Smooth muscle cell (in vitro differentiated cells): ENCODE measurements around the gene MDK. TPM values are rescaled to one million over a fixed set of nuclear protein-coding genes. Genes with fewer than 3 reads are reported as not detected.

Experiments
- DNase-seq: peaks from one replicate; lab custom pipeline; 2025; ENCODE audit not compliant: unreplicated experiment; lab: John Stamatoyannopoulos, UW
- H2AFZ ChIP-seq: fragments of 200-600 bp; sonication (generic); 2 replicates; pipeline ENCODE4 v1.6.0; 2016; ENCODE audit warnings: antibody characterized with exemption, low read depth, mild to moderate bottlenecking
- H3F3A ChIP-seq: fragments of 200-600 bp; sonication (generic); 2 replicates; pipeline ENCODE4 v1.6.0; 2017; ENCODE audit warnings: antibody characterized with exemption, low read depth
- H3K27ac ChIP-seq: fragments of 200-600 bp; sonication (generic); 2 replicates; pipeline ENCODE4 v1.5.1; 2016; ENCODE audit warnings: low read depth, mild to moderate bottlenecking
- H3K27me3 ChIP-seq: fragments of 200-600 bp; sonication (generic); 2 replicates; pipeline ENCODE4 v1.6.1; 2016; ENCODE audit warnings: low read depth, mild to moderate bottlenecking
- H3K36me3 ChIP-seq: fragments of 200-600 bp; sonication (generic); 2 replicates; pipeline ENCODE4 v1.5.1; 2016; ENCODE audit warnings: low read depth
- H3K4me1 ChIP-seq: fragments of 200-600 bp; sonication (generic); 2 replicates; pipeline ENCODE4 v1.5.1; 2016; ENCODE audit warnings: low read depth
- H3K4me2 ChIP-seq: fragments of 200-600 bp; sonication (generic); 2 replicates; pipeline ENCODE4 v1.6.0; 2016; ENCODE audit warnings: mild to moderate bottlenecking
- H3K4me3 ChIP-seq: fragments of 200-600 bp; sonication (generic); 2 replicates; pipeline ENCODE4 v1.5.1; 2016; ENCODE audit warnings: mild to moderate bottlenecking
- H3K79me2 ChIP-seq: fragments of 200-600 bp; sonication (generic); 2 replicates; pipeline ENCODE4 v1.6.0; 2016; ENCODE audit warnings: low read depth, mild to moderate bottlenecking
- H3K9ac ChIP-seq: fragments of 200-600 bp; sonication (generic); 2 replicates; pipeline ENCODE4 v1.6.0; 2016; ENCODE audit warnings: low read depth
- H3K9me3 ChIP-seq: fragments of 200-600 bp; sonication (generic); replicated peaks from 2 replicates; pipeline ENCODE4 v1.5.1; 2016; ENCODE audit warnings: low read depth
- H4K20me1 ChIP-seq: fragments of 200-600 bp; sonication (generic); 2 replicates; pipeline ENCODE4 v1.6.0; 2016; ENCODE audit warnings: low read depth
- CTCF ChIP-seq: fragments of 200-600 bp; sonication (generic); IDR thresholded peaks from 2 replicates; pipeline ENCODE4 v1.5.1; 2017; ENCODE audit warnings: borderline replicate concordance, mild to moderate bottlenecking, antibody characterized with exemption; ENCODE audit not compliant: insufficient read depth, poor library complexity, severe bottlenecking
- WGBS: methylation state at CpG from one replicate; pipeline ENCODE4 v1.1.7; 2016; ENCODE audit warnings: low lambda C conversion rate; 5-methylcytosine and 5-hydroxymethylcytosine counted together
- polyA plus RNA-seq: library from polyadenylated mRNA; unstranded; fragments of >200 nt; fragmentation: Nextera tagmentation; extraction: Ambion mirVana; gene quantifications from 2 replicates; pipeline ENCODE4 v1.2.1, GENCODE V29; 2016
- total RNA-seq: library from RNA; depleted of rRNA; stranded (reverse); fragments of >200 nt; gene quantifications from 2 replicates; pipeline ENCODE4 v1.2.3, GENCODE V29; 2014

MDK gene
- total and polyA plus RNA-seq, 2 experiments from 2014 or later: 490 to 667 TPM

GRCh38 chr11:46361283-46362155, 19.9 kb upstream of the MDK start:
- Histone ChIP-seq H3K36me3 (no peaks in the 10 kb centered on the region), H4K20me1 (peaks cover 88% of the 10 kb centered on the region), H3K27me3 (no peaks in the 10 kb centered on the region), H3K4me2 (peak overlapping the region; percentile 74), H3F3A (no peaks in the 10 kb centered on the region), H3K79me2 (peaks cover 53% of the 10 kb centered on the region), H3K9ac (peak overlapping the region; percentile 28), H3K27ac (peak overlapping the region; percentile 38), H3K9me3 (no peaks in the 10 kb centered on the region), H2AFZ (no peak overlapping the region), H3K4me1 (peaks cover 20% of the 10 kb centered on the region), H3K4me3 (no peak overlapping the region)
- no peak for TF ChIP-seq CTCF
- WGBS: 55% methylated on average over 23 of the region's 26 CpGs
- no peak for DNase-seq

GRCh38 chr11:46362156-46363030, 19.1 kb upstream of the MDK start:
- no peak for DNase-seq
- Histone ChIP-seq H3K4me2 (peak overlapping the region; percentile 74), H3K9ac (peak overlapping the region; percentile 65), H3K4me1 (peaks cover 17% of the 10 kb centered on the region), H3K4me3 (no peak overlapping the region), H3K27me3 (no peaks in the 10 kb centered on the region), H3K36me3 (no peaks in the 10 kb centered on the region), H4K20me1 (peaks cover 88% of the 10 kb centered on the region), H3K79me2 (peaks cover 48% of the 10 kb centered on the region), H3F3A (no peaks in the 10 kb centered on the region), H3K27ac (peak overlapping the region; percentile 67), H2AFZ (no peak overlapping the region), H3K9me3 (no peaks in the 10 kb centered on the region)
- 92% methylated on average over 20 of the region's 20 CpGs for WGBS
- TF ChIP-seq CTCF: no peak

GRCh38 chr11:46363031-46363407, 18.4 kb upstream of the MDK start:
- no peak overlapping the region for H2AFZ ChIP-seq
- H3F3A ChIP-seq: no peaks in the 10 kb centered on the region
- H3K79me2 ChIP-seq: peaks cover 41% of the 10 kb centered on the region
- TF ChIP-seq CTCF: no peak
- 62% methylated on average over 9 of the region's 9 CpGs for WGBS
- H3K27ac ChIP-seq: peak overlapping the region; percentile 67
- no peaks in the 10 kb centered on the region for H3K36me3 ChIP-seq
- peak overlapping the region; percentile 65 for H3K9ac ChIP-seq
- DNase-seq: no peak
- H3K9me3 ChIP-seq: no peaks in the 10 kb centered on the region
- peaks cover 17% of the 10 kb centered on the region for H3K4me1 ChIP-seq
- H3K4me2 ChIP-seq: peak overlapping the region; percentile 43
- no peak overlapping the region for H3K4me3 ChIP-seq
- no peaks in the 10 kb centered on the region for H3K27me3 ChIP-seq
- H4K20me1 ChIP-seq: peaks cover 87% of the 10 kb centered on the region
